ENCODE data around the gene BAD. TPM values are rescaled to one million over a fixed set of nuclear protein-coding genes. Genes with fewer than 3 reads are reported as not detected.

Gene BAD
- total and polyA plus RNA-seq, 2 donors = 64.1 to 65.8 TPM

GRCh38 chr11:64227405-64227956, 57.0 kb downstream of the BAD start:
- peaks cover 27 to 61% of the 10 kb centered on the region in 2 donors for H3K4me1 ChIP-seq (ENCODE audit: control insufficient read depth in 2 of 2, insufficient read depth in 2 of 2, low read length in 2 of 2)
- DNase-seq (ENCODE audit: low read depth in 6 of 9, low spot score in 9 of 9) = no peak
- H3K36me3 ChIP-seq (ENCODE audit: control insufficient read depth in 2 of 2, insufficient read depth in 2 of 2, low read length in 1 of 2) = peaks cover 16 to 22% of the 10 kb centered on the region in 2 donors
- WGBS = 90% methylated on average over 3 of the region's 3 CpGs
- H3K27me3 ChIP-seq (ENCODE audit: control insufficient read depth in 2 of 2, insufficient read depth in 1 of 2, low read length in 1 of 2) = peaks cover 0 to 5% of the 10 kb centered on the region in 2 donors
- H3K9me3 ChIP-seq (ENCODE audit: control insufficient read depth in 2 of 2, insufficient read depth in 1 of 2, low read length in 1 of 2) = peaks cover 0 to 11% of the 10 kb centered on the region in 2 donors
- H3K4me3 ChIP-seq (ENCODE audit: low read length in 2 of 2) = peak overlapping the region; percentile 69 to 89
- H3K27ac ChIP-seq (ENCODE audit: low read depth in 1 of 2, low read length in 1 of 2) = peak overlapping the region; percentile 83 to 89

DNA sequence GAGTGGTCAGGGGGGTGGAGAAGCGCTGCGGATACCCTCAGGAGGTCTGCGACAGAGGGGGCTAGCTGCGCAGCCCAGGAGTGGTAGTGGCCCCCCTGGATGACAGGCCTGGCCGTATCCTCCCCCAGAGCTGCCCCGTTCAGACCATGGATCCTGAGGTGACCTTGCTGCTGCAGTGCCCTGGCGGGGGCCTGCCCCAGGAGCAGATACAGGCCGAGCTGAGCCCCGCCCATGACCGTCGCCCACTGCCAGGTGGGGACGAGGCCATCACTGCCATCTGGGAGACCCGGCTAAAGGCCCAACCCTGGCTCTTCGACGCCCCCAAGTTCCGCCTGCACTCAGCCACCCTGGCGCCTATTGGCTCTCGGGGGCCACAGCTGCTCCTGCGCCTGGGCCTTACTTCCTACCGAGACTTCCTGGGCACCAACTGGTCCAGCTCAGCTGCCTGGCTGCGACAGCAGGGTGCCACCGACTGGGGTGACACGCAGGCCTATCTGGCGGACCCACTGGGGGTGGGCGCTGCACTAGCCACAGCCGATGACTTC, 57.9 kb downstream of the BAD start:
- peak in 4 of 9 donors; percentile 46 to 77 (median 61) for DNase-seq (ENCODE audit: low read depth in 6 of 9, low spot score in 9 of 9)
- H3K4me3 ChIP-seq (ENCODE audit: low read length in 2 of 2) = peak overlapping the region; percentile 69 to 89
- H3K36me3 ChIP-seq (ENCODE audit: control insufficient read depth in 2 of 2, insufficient read depth in 2 of 2, low read length in 1 of 2) = peaks cover 21 to 24% of the 10 kb centered on the region in 2 donors
- peaks cover 0 to 5% of the 10 kb centered on the region in 2 donors for H3K27me3 ChIP-seq (ENCODE audit: control insufficient read depth in 2 of 2, insufficient read depth in 1 of 2, low read length in 1 of 2)
- 2% methylated on average over 26 of the region's 26 CpGs for WGBS
- H3K27ac ChIP-seq (ENCODE audit: low read depth in 1 of 2, low read length in 1 of 2) = peak overlapping the region; percentile 83 to 89
- H3K9me3 ChIP-seq (ENCODE audit: control insufficient read depth in 2 of 2, insufficient read depth in 1 of 2, low read length in 1 of 2) = peaks cover 0 to 11% of the 10 kb centered on the region in 2 donors
- H3K4me1 ChIP-seq (ENCODE audit: control insufficient read depth in 2 of 2, insufficient read depth in 2 of 2, low read length in 2 of 2) = peaks cover 27 to 52% of the 10 kb centered on the region in 2 donors

- H3K27me3 ChIP-seq (ENCODE audit: control insufficient read depth in 2 of 2, insufficient read depth in 1 of 2, low read length in 1 of 2) = peaks cover 0 to 5% of the 10 kb centered on the region in 2 donors
- peaks cover 0 to 11% of the 10 kb centered on the region in 2 donors for H3K9me3 ChIP-seq (ENCODE audit: control insufficient read depth in 2 of 2, insufficient read depth in 1 of 2, low read length in 1 of 2)
- H3K36me3 ChIP-seq (ENCODE audit: control insufficient read depth in 2 of 2, insufficient read depth in 2 of 2, low read length in 1 of 2) = peaks cover 27 to 29% of the 10 kb centered on the region in 2 donors
- H3K4me3 ChIP-seq (ENCODE audit: low read length in 2 of 2) = peak within 1 kb of the TSS; percentile 69 to 89
- H3K4me1 ChIP-seq (ENCODE audit: control insufficient read depth in 2 of 2, insufficient read depth in 2 of 2, low read length in 2 of 2) = peaks cover 25 to 45% of the 10 kb centered on the region in 2 donors
- DNase-seq (ENCODE audit: low read depth in 6 of 9, low spot score in 9 of 9) = peak in 7 of 9 donors; percentile 83 to 96 (median 91)
- H3K27ac ChIP-seq (ENCODE audit: low read depth in 1 of 2, low read length in 1 of 2) = peak within 1 kb of the TSS; percentile 83 to 89
- under 1% methylated on average over 54 of the region's 54 CpGs for WGBS
Measured at GRCh38 chr11:64225608-64226506, 58.6 kb downstream of the BAD start, which contains the start of the genes NUDT22 and TRPT1. TSS of gene NUDT22 (plus strand) at chr11:64226274. CDS start at chr11:64226653, 379 bp downstream. TSS of gene TRPT1 (minus strand) at chr11:64226186. CDS start at chr11:64225860, 326 bp downstream.

GRCh38 chr11:64224891-64225607, 59.4 kb downstream of the BAD start:
- Histone ChIP-seq H3K27ac (ENCODE audit: low read depth in 1 of 2, low read length in 1 of 2) (peak overlapping the region; percentile 83), H3K36me3 (ENCODE audit: control insufficient read depth in 2 of 2, insufficient read depth in 2 of 2, low read length in 1 of 2) (peaks cover 35 to 37% of the 10 kb centered on the region in 2 donors), H3K4me1 (ENCODE audit: control insufficient read depth in 2 of 2, insufficient read depth in 2 of 2, low read length in 2 of 2) (peaks cover 23 to 38% of the 10 kb centered on the region in 2 donors), H3K27me3 (ENCODE audit: control insufficient read depth in 2 of 2, insufficient read depth in 1 of 2, low read length in 1 of 2) (no peaks in the 10 kb centered on the region), H3K4me3 (ENCODE audit: low read length in 2 of 2) (peak overlapping the region; percentile 69 to 89), H3K9me3 (ENCODE audit: control insufficient read depth in 2 of 2, insufficient read depth in 1 of 2, low read length in 1 of 2) (peaks cover 0 to 6% of the 10 kb centered on the region in 2 donors)
- WGBS = 77% methylated on average over 22 of the region's 22 CpGs
- no peak for DNase-seq (ENCODE audit: low read depth in 6 of 9, low spot score in 9 of 9)

GRCh38 chr11:64224151-64224890, 60.1 kb downstream of the BAD start:
- Histone ChIP-seq H3K27ac (ENCODE audit: low read depth in 1 of 2, low read length in 1 of 2) (no peak overlapping the region), H3K4me1 (ENCODE audit: control insufficient read depth in 2 of 2, insufficient read depth in 2 of 2, low read length in 2 of 2) (peaks cover 16 to 31% of the 10 kb centered on the region in 2 donors), H3K36me3 (ENCODE audit: control insufficient read depth in 2 of 2, insufficient read depth in 2 of 2, low read length in 1 of 2) (peaks cover 42 to 45% of the 10 kb centered on the region in 2 donors), H3K27me3 (ENCODE audit: control insufficient read depth in 2 of 2, insufficient read depth in 1 of 2, low read length in 1 of 2) (no peaks in the 10 kb centered on the region), H3K9me3 (ENCODE audit: control insufficient read depth in 2 of 2, insufficient read depth in 1 of 2, low read length in 1 of 2) (peaks cover 0 to 6% of the 10 kb centered on the region in 2 donors), H3K4me3 (ENCODE audit: low read length in 2 of 2) (no peak overlapping the region)
- no peak for DNase-seq (ENCODE audit: low read depth in 6 of 9, low spot score in 9 of 9)
- 97% methylated on average over 17 of the region's 17 CpGs for WGBS

DNA sequence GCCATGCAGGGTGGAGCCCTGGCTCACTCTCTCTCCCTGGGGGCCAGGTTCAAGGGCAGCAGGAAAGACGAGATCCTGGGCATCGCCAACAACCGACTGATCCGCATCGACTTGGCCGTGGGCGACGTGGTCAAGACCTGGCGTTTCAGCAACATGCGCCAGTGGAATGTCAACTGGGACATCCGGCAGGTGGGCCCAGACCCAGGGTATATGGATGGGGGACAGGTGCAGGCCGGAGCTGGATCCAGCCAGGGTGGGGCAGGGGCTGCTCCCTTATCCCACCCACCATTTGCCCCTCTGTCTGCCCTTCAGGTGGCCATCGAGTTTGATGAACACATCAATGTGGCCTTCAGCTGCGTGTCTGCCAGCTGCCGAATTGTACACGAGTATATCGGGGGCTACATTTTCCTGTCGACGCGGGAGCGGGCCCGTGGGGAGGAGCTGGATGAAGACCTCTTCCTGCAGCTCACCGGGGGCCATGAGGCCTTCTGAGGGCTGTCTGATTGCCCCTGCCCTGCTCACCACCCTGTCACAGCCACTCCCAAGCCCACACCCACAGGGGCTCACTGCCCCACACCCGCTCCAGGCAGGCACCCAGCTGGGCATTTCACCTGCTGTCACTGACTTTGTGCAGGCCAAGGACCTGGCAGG, 61.3 kb downstream of the BAD start:
- no peak for DNase-seq (ENCODE audit: low read depth in 6 of 9, low spot score in 9 of 9)
- Histone ChIP-seq H3K4me1 (ENCODE audit: control insufficient read depth in 2 of 2, insufficient read depth in 2 of 2, low read length in 2 of 2) (peaks cover 12 to 27% of the 10 kb centered on the region in 2 donors), H3K4me3 (ENCODE audit: low read length in 2 of 2) (no peak overlapping the region), H3K9me3 (ENCODE audit: control insufficient read depth in 2 of 2, insufficient read depth in 1 of 2, low read length in 1 of 2) (peaks cover 0 to 6% of the 10 kb centered on the region in 2 donors), H3K27me3 (ENCODE audit: control insufficient read depth in 2 of 2, insufficient read depth in 1 of 2, low read length in 1 of 2) (no peaks in the 10 kb centered on the region), H3K36me3 (ENCODE audit: control insufficient read depth in 2 of 2, insufficient read depth in 2 of 2, low read length in 1 of 2) (peaks cover 52 to 53% of the 10 kb centered on the region in 2 donors), H3K27ac (ENCODE audit: low read depth in 1 of 2, low read length in 1 of 2) (no peak overlapping the region)
- WGBS = 94% methylated on average over 24 of the region's 24 CpGs

- Histone ChIP-seq H3K27me3 (ENCODE audit: control insufficient read depth in 2 of 2, insufficient read depth in 1 of 2, low read length in 1 of 2) (no peaks in the 10 kb centered on the region), H3K9me3 (ENCODE audit: control insufficient read depth in 2 of 2, insufficient read depth in 1 of 2, low read length in 1 of 2) (peaks cover 0 to 6% of the 10 kb centered on the region in 2 donors), H3K4me1 (ENCODE audit: control insufficient read depth in 2 of 2, insufficient read depth in 2 of 2, low read length in 2 of 2) (peaks cover 12 to 26% of the 10 kb centered on the region in 2 donors), H3K27ac (ENCODE audit: low read depth in 1 of 2, low read length in 1 of 2) (no peak overlapping the region), H3K36me3 (ENCODE audit: control insufficient read depth in 2 of 2, insufficient read depth in 2 of 2, low read length in 1 of 2) (peaks cover 52 to 55% of the 10 kb centered on the region in 2 donors), H3K4me3 (ENCODE audit: low read length in 2 of 2) (no peak overlapping the region)
- WGBS = 93% methylated on average over 9 of the region's 9 CpGs
- no peak for DNase-seq (ENCODE audit: low read depth in 6 of 9, low spot score in 9 of 9)
Measured at GRCh38 chr11:64222651-64223000, 61.8 kb downstream of the BAD start.

DNA sequence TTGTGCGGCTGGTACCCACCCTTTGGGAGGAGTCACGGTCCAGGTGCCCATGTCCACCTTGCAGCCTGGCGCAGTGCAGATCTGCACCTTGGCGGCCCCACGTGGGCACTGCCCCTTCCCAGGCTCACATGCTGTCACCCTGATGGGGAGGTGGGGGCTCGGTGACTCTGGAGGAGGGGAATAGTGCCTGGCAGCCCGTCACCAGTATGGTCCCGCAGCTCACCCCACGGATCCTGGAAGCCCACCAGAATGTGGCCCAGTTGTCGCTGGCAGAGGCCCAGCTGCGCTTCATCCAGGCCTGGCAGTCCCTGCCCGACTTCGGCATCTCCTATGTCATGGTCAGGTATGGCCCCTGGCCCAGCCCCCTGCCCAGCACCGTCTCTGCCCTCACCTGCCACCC, 63.7 kb downstream of the BAD start:
- Histone ChIP-seq H3K36me3 (ENCODE audit: control insufficient read depth in 2 of 2, insufficient read depth in 2 of 2, low read length in 1 of 2) (peaks cover 57 to 66% of the 10 kb centered on the region in 2 donors), H3K4me3 (ENCODE audit: low read length in 2 of 2) (no peak overlapping the region), H3K27me3 (ENCODE audit: control insufficient read depth in 2 of 2, insufficient read depth in 1 of 2, low read length in 1 of 2) (no peaks in the 10 kb centered on the region), H3K27ac (ENCODE audit: low read depth in 1 of 2, low read length in 1 of 2) (no peak overlapping the region), H3K4me1 (ENCODE audit: control insufficient read depth in 2 of 2, insufficient read depth in 2 of 2, low read length in 2 of 2) (peaks cover 3 to 12% of the 10 kb centered on the region in 2 donors), H3K9me3 (ENCODE audit: control insufficient read depth in 2 of 2, insufficient read depth in 1 of 2, low read length in 1 of 2) (no peaks in the 10 kb centered on the region)
- no peak for DNase-seq (ENCODE audit: low read depth in 6 of 9, low spot score in 9 of 9)
- 98% methylated on average over 14 of the region's 14 CpGs for WGBS

Data from thymus (tissue), 11 donors.